Measurements from ENCODE around the gene CD40.

CD40 gene

GRCh38 chr20:46107061-46107460 is 11.1 kb upstream of the CD40 start:
- Histone ChIP-seq H3K27me3 (ENCODE audit: insufficient read depth, low read length, poor library complexity, severe bottlenecking) (no peaks in the 10 kb centered on the region), H3K9ac (ENCODE audit: low read depth, low read length, poor library complexity, severe bottlenecking) (no peak overlapping the region), H3K4me1 (ENCODE audit: insufficient read depth, low read length, poor library complexity, severe bottlenecking) (no peaks in the 10 kb centered on the region), H3K9me3 (ENCODE audit: insufficient read depth, low read depth, low read length) (no peaks in the 10 kb centered on the region), H3K9me2 (replicated peaks; ENCODE audit: low read depth, low read length) (no peaks in the 10 kb centered on the region), H4K20me1 (ENCODE audit: insufficient read depth, low read length, poor library complexity, severe bottlenecking) (no peaks in the 10 kb centered on the region), H2AFZ (ENCODE audit: low read length) (no peak overlapping the region), H3K4me3 (ENCODE audit: low read length, poor library complexity, severe bottlenecking) (no peak overlapping the region), H3K4me2 (ENCODE audit: low read depth, low read length, poor library complexity, severe bottlenecking) (no peak overlapping the region), H3F3A (ENCODE audit: low read depth) (no peaks in the 10 kb centered on the region), H3K36me3 (ENCODE audit: insufficient read depth, low read length) (no peaks in the 10 kb centered on the region), H3K79me2 (ENCODE audit: insufficient read depth, low read length) (no peaks in the 10 kb centered on the region)
- TF ChIP-seq CTCF (conservative IDR thresholded peaks at IDR 0.05; ENCODE audit: low read length) (no peak), EZH2phosphoT487 (IDR thresholded peaks at IDR 0.05; ENCODE audit: borderline replicate concordance) (no peak)

GRCh38 chr20:46108435-46108841 is 9.7 kb upstream of the CD40 start:
- H3K4me1 ChIP-seq (ENCODE audit: insufficient read depth, low read length, poor library complexity, severe bottlenecking): no peaks in the 10 kb centered on the region
- H3K9me3 ChIP-seq (ENCODE audit: insufficient read depth, low read depth, low read length): no peaks in the 10 kb centered on the region
- no peaks in the 10 kb centered on the region for H3K36me3 ChIP-seq (ENCODE audit: insufficient read depth, low read length)
- H3K4me2 ChIP-seq (ENCODE audit: low read depth, low read length, poor library complexity, severe bottlenecking): no peak overlapping the region
- H2AFZ ChIP-seq (ENCODE audit: low read length): no peak overlapping the region
- no peaks in the 10 kb centered on the region for H3K27me3 ChIP-seq (ENCODE audit: insufficient read depth, low read length, poor library complexity, severe bottlenecking)
- no peak overlapping the region for H3K9ac ChIP-seq (ENCODE audit: low read depth, low read length, poor library complexity, severe bottlenecking)
- no peaks in the 10 kb centered on the region for H3K79me2 ChIP-seq (ENCODE audit: insufficient read depth, low read length)
- H3K4me3 ChIP-seq (ENCODE audit: low read length, poor library complexity, severe bottlenecking): no peak overlapping the region
- no peak for TF ChIP-seq EZH2phosphoT487 (IDR thresholded peaks at IDR 0.05; ENCODE audit: borderline replicate concordance)
- TF ChIP-seq CTCF (conservative IDR thresholded peaks at IDR 0.05; ENCODE audit: low read length): no peak
- H3F3A ChIP-seq (ENCODE audit: low read depth): no peaks in the 10 kb centered on the region
- H3K9me2 ChIP-seq (replicated peaks; ENCODE audit: low read depth, low read length): no peaks in the 10 kb centered on the region
- no peaks in the 10 kb centered on the region for H4K20me1 ChIP-seq (ENCODE audit: insufficient read depth, low read length, poor library complexity, severe bottlenecking)

- Histone ChIP-seq H3K9me3 (ENCODE audit: insufficient read depth, low read depth, low read length) (no peaks in the 10 kb centered on the region), H4K20me1 (ENCODE audit: insufficient read depth, low read length, poor library complexity, severe bottlenecking) (no peaks in the 10 kb centered on the region), H2AFZ (ENCODE audit: low read length) (no peak overlapping the region), H3K9me2 (replicated peaks; ENCODE audit: low read depth, low read length) (no peaks in the 10 kb centered on the region), H3K4me3 (ENCODE audit: low read length, poor library complexity, severe bottlenecking) (no peak overlapping the region), H3F3A (ENCODE audit: low read depth) (no peaks in the 10 kb centered on the region), H3K36me3 (ENCODE audit: insufficient read depth, low read length) (no peaks in the 10 kb centered on the region), H3K4me2 (ENCODE audit: low read depth, low read length, poor library complexity, severe bottlenecking) (no peak overlapping the region), H3K9ac (ENCODE audit: low read depth, low read length, poor library complexity, severe bottlenecking) (no peak overlapping the region), H3K79me2 (ENCODE audit: insufficient read depth, low read length) (no peaks in the 10 kb centered on the region), H3K27me3 (ENCODE audit: insufficient read depth, low read length, poor library complexity, severe bottlenecking) (no peaks in the 10 kb centered on the region), H3K4me1 (ENCODE audit: insufficient read depth, low read length, poor library complexity, severe bottlenecking) (no peaks in the 10 kb centered on the region)
- TF ChIP-seq CTCF (conservative IDR thresholded peaks at IDR 0.05; ENCODE audit: low read length): no peak
- no peak for TF ChIP-seq EZH2phosphoT487 (IDR thresholded peaks at IDR 0.05; ENCODE audit: borderline replicate concordance)
These were observed 9.1 kb upstream of the CD40 start for GRCh38 chr20:46108976-46109375.
